Transverse colon (tissue), 3 donors: ENCODE results near the gene HES7.

Source experiments
- POLR2A ChIP-seq: fragments of 450-650 bp; IDR thresholded peaks from one replicate; pipeline ENCODE4 v1.6.1; 2016; ENCODE audit warnings: antibody characterized with exemption, mild to moderate bottlenecking, moderate library complexity
- TF ChIP-seq, protein P1 (sequence below), 5 experiments: fragments of 200-600 bp in 3 of 5; fragments of 450-650 bp in 2 of 5; sonication (generic) in 3 of 5; IDR thresholded peaks; 1 replicate in 2 of 5; 2 replicates in 3 of 5; pipeline ENCODE4 v1.5.1; 2016 to 2017; ENCODE audit warnings: antibody characterized with exemption in 5 of 5, inconsistent platforms in 3 of 5, mild to moderate bottlenecking in 2 of 5, moderate library complexity in 1 of 5

- TF ChIP-seq, protein P1, sequence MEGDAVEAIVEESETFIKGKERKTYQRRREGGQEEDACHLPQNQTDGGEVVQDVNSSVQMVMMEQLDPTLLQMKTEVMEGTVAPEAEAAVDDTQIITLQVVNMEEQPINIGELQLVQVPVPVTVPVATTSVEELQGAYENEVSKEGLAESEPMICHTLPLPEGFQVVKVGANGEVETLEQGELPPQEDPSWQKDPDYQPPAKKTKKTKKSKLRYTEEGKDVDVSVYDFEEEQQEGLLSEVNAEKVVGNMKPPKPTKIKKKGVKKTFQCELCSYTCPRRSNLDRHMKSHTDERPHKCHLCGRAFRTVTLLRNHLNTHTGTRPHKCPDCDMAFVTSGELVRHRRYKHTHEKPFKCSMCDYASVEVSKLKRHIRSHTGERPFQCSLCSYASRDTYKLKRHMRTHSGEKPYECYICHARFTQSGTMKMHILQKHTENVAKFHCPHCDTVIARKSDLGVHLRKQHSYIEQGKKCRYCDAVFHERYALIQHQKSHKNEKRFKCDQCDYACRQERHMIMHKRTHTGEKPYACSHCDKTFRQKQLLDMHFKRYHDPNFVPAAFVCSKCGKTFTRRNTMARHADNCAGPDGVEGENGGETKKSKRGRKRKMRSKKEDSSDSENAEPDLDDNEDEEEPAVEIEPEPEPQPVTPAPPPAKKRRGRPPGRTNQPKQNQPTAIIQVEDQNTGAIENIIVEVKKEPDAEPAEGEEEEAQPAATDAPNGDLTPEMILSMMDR (IDR thresholded peaks at IDR 0.05) = no peak
- no peak for TF ChIP-seq POLR2A
Measured at GRCh38 chr17:8072729-8073461, 51.0 kb downstream of the HES7 start.
